GM19240 (cell line): ENCODE measurements around the gene MAD1L1.

ENCODE experiments used
- DNase-seq: peaks from one replicate; pipeline ENCODE4 v3.0.0; 2011; ENCODE audit warnings: low spot score; ENCODE audit not compliant: insufficient read length

MAD1L1 gene

GRCh38 chr7:2105917-2106316 lies 126.8 kb downstream of the MAD1L1 start:
- no peak for DNase-seq

- DNase-seq: no peak
Measured at GRCh38 chr7:2105280-2105679, 127.5 kb downstream of the MAD1L1 start.

GRCh38 chr7:2104716-2105115 lies 128.0 kb downstream of the MAD1L1 start:
- no peak for DNase-seq

- DNase-seq: peak; percentile 95
Measured at GRCh38 chr7:2104107-2104710, 128.5 kb downstream of the MAD1L1 start.

GRCh38 chr7:2103071-2103898 lies 129.5 kb downstream of the MAD1L1 start:
- no peak for DNase-seq

GRCh38 chr7:2102375-2102723 lies 130.4 kb downstream of the MAD1L1 start:
- DNase-seq: no peak

GRCh38 chr7:2101630-2102374 lies 130.9 kb downstream of the MAD1L1 start:
- no peak for DNase-seq

GRCh38 chr7:2100278-2101208 lies 132.2 kb downstream of the MAD1L1 start:
- peak; percentile 45 for DNase-seq

GRCh38 chr7:2099048-2099957 lies 133.4 kb downstream of the MAD1L1 start:
- no peak for DNase-seq

- DNase-seq: no peak
Measured at GRCh38 chr7:2098496-2098895, 134.2 kb downstream of the MAD1L1 start.

GRCh38 chr7:2098056-2098455 lies 134.7 kb downstream of the MAD1L1 start:
- no peak for DNase-seq

GRCh38 chr7:2097492-2097891 lies 135.3 kb downstream of the MAD1L1 start:
- no peak for DNase-seq

- DNase-seq: no peak
Measured at GRCh38 chr7:2096692-2097387, 135.9 kb downstream of the MAD1L1 start.

- DNase-seq: no peak
Measured at GRCh38 chr7:2095436-2095835, 137.3 kb downstream of the MAD1L1 start.

GRCh38 chr7:2094454-2095045 lies 138.2 kb downstream of the MAD1L1 start:
- DNase-seq: no peak

GRCh38 chr7:2093843-2094220 lies 138.9 kb downstream of the MAD1L1 start:
- no peak for DNase-seq

- DNase-seq: no peak
Measured at GRCh38 chr7:2093215-2093842, 139.4 kb downstream of the MAD1L1 start.

- DNase-seq: no peak
Measured at GRCh38 chr7:2092279-2092678, 140.5 kb downstream of the MAD1L1 start.
